Kidney (tissue), 14 donors: ENCODE measurements around the gene ARSH. TPM values are rescaled to one million over a fixed set of nuclear protein-coding genes. Genes with fewer than 3 reads are reported as not detected.
"Not testable (repeated sequence)": the region's sequence is repeated elsewhere in the genome, so short reads cannot be mapped to it uniquely, and the experiment has no call there.

Experiments used
- DNase-seq, 5 donors: peaks; one replicate each; pipeline ENCODE4 v3.0.0-alpha.2; 2013 to 2020
- FAIRE-seq: peaks from 2 replicates; lab custom pipeline; 2012; peaks lifted over from hg19 to GRCh38; lab: Jason Lieb, UNC
- H3K27ac ChIP-seq, 2 donors: one replicate each; pipeline ENCODE4 v1.7.0; 2013; ENCODE audit warnings: low read depth in 2 of 2, low read length in 2 of 2, inconsistent platforms in 1 of 2
- H3K27me3 ChIP-seq: one replicate; pipeline ENCODE4 v1.7.1; 2013; ENCODE audit warnings: low read length, inconsistent platforms; ENCODE audit not compliant: control insufficient read depth, insufficient read depth
- H3K36me3 ChIP-seq, 3 donors: one replicate each; pipeline versions ENCODE4 v1.7.0 to v1.7.1; 2013; ENCODE audit warnings: low read length in 3 of 3, control low read depth in 1 of 3, inconsistent platforms in 1 of 3; ENCODE audit not compliant: insufficient read depth in 3 of 3, control insufficient read depth in 2 of 3
- H3K4me1 ChIP-seq, 3 donors: one replicate each; pipeline versions ENCODE4 v1.7.0 to v1.7.1; 2013; ENCODE audit warnings: low read length in 3 of 3, inconsistent platforms in 1 of 3, low read depth in 1 of 3; ENCODE audit not compliant: control insufficient read depth in 2 of 3, insufficient read depth in 2 of 3
- H3K4me3 ChIP-seq, 3 donors: one replicate each; pipeline versions ENCODE4 v1.7.0 to v1.8.1; 2013; ENCODE audit warnings: low read length in 3 of 3, control low read depth in 1 of 3, inconsistent platforms in 1 of 3
- H3K9ac ChIP-seq, 3 donors: one replicate each; pipeline versions ENCODE4 v1.7.0 to v1.7.1; 2013; ENCODE audit warnings: low read length in 3 of 3, control low read depth in 1 of 3, inconsistent platforms in 1 of 3
- H3K9me3 ChIP-seq, 3 donors: one replicate each; pipeline versions ENCODE4 v1.7.0 to v1.7.1; 2013; ENCODE audit warnings: low read length in 3 of 3, control low read depth in 1 of 3, inconsistent platforms in 1 of 3; ENCODE audit not compliant: control insufficient read depth in 2 of 3, insufficient read depth in 1 of 3
- CTCF ChIP-seq: IDR thresholded peaks from 3 replicates; pipeline ENCODE4 v1.5.1; 2012; ENCODE audit warnings: mild to moderate bottlenecking, moderate library complexity, borderline replicate concordance; ENCODE audit not compliant: insufficient read depth; ENCODE audit errors: extremely low read depth
- intact Hi-C: fragments of 100-400 bp; cut with DNase I; formaldehyde crosslinking; loops from one replicate; pipeline ENCODE4 v1.11.1; 2022
- polyA plus RNA-seq: library from polyadenylated mRNA; stranded (reverse); fragments of 350-450 nt; fragmentation: Illumina TruSeq; extraction: RNeasy Lipid Tissue Mini Kit (QIAGEN cat#74804); gene quantifications from one replicate; pipeline ENCODE4 v1.2.3, GENCODE V29; 2014; ENCODE audit warnings: low read depth, low replicate concordance; ENCODE audit not compliant: insufficient read depth
- total RNA-seq: library from RNA; stranded (reverse); fragmentation: NEBNext Ultra II Directional; extraction: Animal tissue kit (Norgen Biotek cat#: 25700); gene quantifications from one replicate; pipeline ENCODE4 v1.2.1, GENCODE V29; 2021
- donor health status: control.
- donor health status: control.
- donor health status: control.
- donor health status: control.
- donor health status: control.
- donor health status: DM: yes; HTN: yes; CAD: no.
- donor health status: Normal renal cell carcinoma (clear cell type).

The ARSH gene
- total and polyA plus RNA-seq, 2 donors from 2014 or later = not detected

- intact Hi-C loops = no loop called here
- Histone ChIP-seq H3K36me3 (no peaks in the 10 kb centered on the region), H3K9ac (no peak overlapping the region), H3K4me3 (no peak overlapping the region), H3K27ac (no peak overlapping the region), H3K4me1 (no peaks in the 10 kb centered on the region), H3K9me3 (no peaks in the 10 kb centered on the region), H3K27me3 (no peaks in the 10 kb centered on the region)
- TF ChIP-seq CTCF = no peak
- DNase-seq (no peak), FAIRE-seq (no peak)
Observed at GRCh38 chrX:3046253-3047240, 40.2 kb downstream of the ARSH start.

- H3K27ac ChIP-seq, H3K36me3 ChIP-seq, intact Hi-C loops, H3K4me3 ChIP-seq, H3K9ac ChIP-seq, H3K27me3 ChIP-seq, H3K9me3 ChIP-seq, H3K4me1 ChIP-seq: not testable (repeated sequence)
- FAIRE-seq = peak; percentile 92
- DNase-seq = peak in 1 of 5 donors; percentile 10
Observed at GRCh38 chrX:3050523-3051175, 44.3 kb downstream of the ARSH start.

- no peaks in the 10 kb centered on the region for H3K27me3 ChIP-seq
- intact Hi-C loops = no loop called here
- no peak for TF ChIP-seq CTCF
- no peak overlapping the region for H3K9ac ChIP-seq
- FAIRE-seq (no peak), DNase-seq (no peak)
- no peaks in the 10 kb centered on the region for H3K36me3 ChIP-seq
- no peak overlapping the region for H3K4me3 ChIP-seq
- H3K27ac ChIP-seq = no peak overlapping the region
- H3K9me3 ChIP-seq = no peaks in the 10 kb centered on the region
- no peaks in the 10 kb centered on the region for H3K4me1 ChIP-seq
Observed at GRCh38 chrX:3052860-3053259, 46.5 kb downstream of the ARSH start.

GRCh38 chrX:3066555-3066954 lies 60.2 kb downstream of the ARSH start:
- Histone ChIP-seq H3K4me3 (no peak overlapping the region), H3K27me3 (no peaks in the 10 kb centered on the region), H3K27ac (no peak overlapping the region), H3K9me3 (no peaks in the 10 kb centered on the region), H3K4me1 (no peaks in the 10 kb centered on the region), H3K9ac (no peak overlapping the region), H3K36me3 (no peaks in the 10 kb centered on the region)
- FAIRE-seq (no peak), DNase-seq (no peak)
- no peak for TF ChIP-seq CTCF
- intact Hi-C loops = no loop called here
